Urinary bladder (tissue), 4 donors: ENCODE results near the gene HHATL. TPM values are rescaled to one million over a fixed set of nuclear protein-coding genes. Genes with fewer than 3 reads are reported as not detected.

Source experiments
- DNase-seq: peaks from one replicate; pipeline ENCODE4 v3.0.0-alpha.2; 2015; ENCODE audit errors: extremely low spot score
- H3K27ac ChIP-seq: one replicate; pipeline ENCODE4 v1.5.1; 2013; ENCODE audit warnings: low read depth, mild to moderate bottlenecking, moderate library complexity
- H3K36me3 ChIP-seq: one replicate; pipeline ENCODE4 v1.6.1; 2013; ENCODE audit warnings: mild to moderate bottlenecking, moderate library complexity; ENCODE audit not compliant: insufficient read depth
- H3K4me1 ChIP-seq: one replicate; pipeline ENCODE4 v1.6.1; 2013; ENCODE audit warnings: mild to moderate bottlenecking, moderate library complexity; ENCODE audit not compliant: insufficient read depth
- H3K4me3 ChIP-seq: one replicate; pipeline ENCODE4 v1.5.1; 2013; ENCODE audit warnings: low read depth, low read length
- WGBS: extraction: QIAGEN DNeasy Blood & Tissue Kit; methylation state at CpG from one replicate; pipeline ENCODE4 v1.1.7; 2013; 5-methylcytosine and 5-hydroxymethylcytosine counted together
- polyA plus RNA-seq: library from polyadenylated mRNA; stranded (reverse); fragments of 200-250 nt; gene quantifications from one replicate; pipeline ENCODE4 v1.2.3, GENCODE V29; 2013
- total RNA-seq: library from RNA; depleted of rRNA; stranded (reverse); fragments of >200 nt; gene quantifications from one replicate; pipeline ENCODE4 v1.2.3, GENCODE V29; 2014
- donor health status: healthy with polysubstance abuse.
- donor health status: healthy.

HHATL gene
- total and polyA plus RNA-seq, 2 donors: 0.08 to 0.69 TPM

- Histone ChIP-seq H3K4me3 (no peak overlapping the region), H3K4me1 (no peaks in the 10 kb centered on the region), H3K27ac (no peak overlapping the region), H3K36me3 (no peaks in the 10 kb centered on the region)
- DNase-seq: no peak
- WGBS: 85% methylated on average over 17 of the region's 17 CpGs
These were observed 9.7 kb downstream of the HHATL start for GRCh38 chr3:42692667-42693529.

DNA sequence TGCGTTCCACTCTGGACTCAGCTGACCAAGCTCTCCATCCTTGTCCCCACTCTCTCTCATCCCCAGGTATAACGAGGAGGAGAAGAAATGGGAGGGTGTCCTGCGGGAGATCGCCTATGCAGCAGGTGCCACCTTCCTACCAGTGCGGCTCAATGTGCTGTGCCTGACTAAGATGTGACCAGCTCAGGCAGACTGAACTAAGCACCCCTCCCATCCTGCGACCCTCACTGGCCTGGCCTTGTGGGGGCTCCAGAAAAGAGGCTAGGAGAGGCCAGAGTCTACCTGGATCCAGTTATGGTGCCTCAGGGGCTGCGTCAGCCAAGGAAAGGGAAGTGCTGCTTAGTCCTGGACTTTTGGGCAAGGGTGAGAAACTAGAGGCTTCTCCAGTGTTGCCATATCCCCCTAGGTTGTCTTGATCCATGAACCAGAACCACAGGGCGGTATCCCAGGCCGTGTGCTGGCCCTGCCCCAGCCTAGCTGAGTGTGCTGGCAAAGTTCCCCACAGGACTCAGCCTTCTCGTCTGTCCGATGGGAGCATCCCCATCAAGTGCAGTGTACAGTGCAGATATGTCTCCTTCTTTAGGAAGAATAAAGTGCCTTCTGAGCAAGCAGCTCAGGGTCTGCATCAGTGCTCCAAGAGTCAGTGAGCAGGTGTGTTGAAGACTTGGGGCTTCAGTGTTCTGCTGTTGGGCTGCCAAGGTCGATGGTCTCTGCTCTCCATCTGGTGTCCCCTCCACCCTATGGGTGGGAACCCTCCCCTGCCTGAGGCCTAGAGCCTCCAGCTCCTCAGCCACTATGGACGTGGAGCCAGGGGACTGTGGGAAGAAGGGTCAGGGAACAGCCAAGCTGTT, 10.6 kb downstream of the HHATL start:
- WGBS: 77% methylated on average over 13 of the region's 13 CpGs
- Histone ChIP-seq H3K27ac (no peak overlapping the region), H3K36me3 (no peaks in the 10 kb centered on the region), H3K4me3 (no peak overlapping the region), H3K4me1 (no peaks in the 10 kb centered on the region)
- DNase-seq: no peak

GRCh38 chr3:42690766-42691680, 11.6 kb downstream of the HHATL start:
- Histone ChIP-seq H3K27ac (no peak overlapping the region), H3K36me3 (no peaks in the 10 kb centered on the region), H3K4me1 (no peaks in the 10 kb centered on the region), H3K4me3 (no peak overlapping the region)
- 74% methylated on average over 10 of the region's 10 CpGs for WGBS
- no peak for DNase-seq

GRCh38 chr3:42690191-42690590, 12.4 kb downstream of the HHATL start:
- 77% methylated on average over 7 of the region's 7 CpGs for WGBS
- no peaks in the 10 kb centered on the region for H3K4me1 ChIP-seq

DNA sequence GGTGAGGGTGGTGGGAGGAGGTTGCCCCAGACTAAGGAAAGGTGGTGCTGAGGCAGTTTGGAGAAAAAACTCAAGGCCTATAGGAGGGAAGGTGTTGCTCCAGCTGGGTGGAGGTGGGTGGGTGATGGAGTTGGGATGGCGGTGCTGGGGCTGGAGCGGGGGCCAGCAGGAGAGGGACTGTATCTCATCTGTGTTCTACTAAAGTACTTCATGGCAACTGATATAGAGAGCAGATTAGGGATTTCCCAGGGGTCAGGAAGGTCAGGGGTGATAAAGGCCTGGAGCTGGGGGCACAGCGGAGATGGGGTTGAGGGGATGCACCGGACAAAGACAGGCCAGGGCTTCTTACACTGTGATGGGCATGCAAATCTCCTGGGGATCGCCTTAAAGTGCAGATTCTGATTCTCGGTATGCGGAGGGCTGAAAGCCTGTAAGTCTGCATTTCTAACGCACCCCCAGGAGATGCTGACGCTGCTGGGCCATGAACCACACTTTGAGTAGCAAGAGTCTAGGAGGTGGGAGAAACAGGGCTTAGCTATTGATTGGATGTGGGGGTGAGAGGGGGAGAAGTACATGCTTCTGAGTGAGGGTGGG, 13.1 kb downstream of the HHATL start:
- 64% methylated on average over 9 of the region's 9 CpGs for WGBS
- DNase-seq: no peak
- Histone ChIP-seq H3K4me1 (no peaks in the 10 kb centered on the region), H3K36me3 (no peaks in the 10 kb centered on the region), H3K4me3 (no peak overlapping the region), H3K27ac (no peak overlapping the region)

More at GRCh38 chr3:42690191-42690590, 12.4 kb downstream of the HHATL start:
- no peaks in the 10 kb centered on the region for H3K36me3 ChIP-seq
- H3K4me3 ChIP-seq: no peak overlapping the region
- DNase-seq: no peak
- no peak overlapping the region for H3K27ac ChIP-seq

- DNase-seq: no peak
- WGBS: 87% methylated on average over 22 of the region's 22 CpGs
- H3K4me1 ChIP-seq: no peaks in the 10 kb centered on the region
- no peak overlapping the region for H3K4me3 ChIP-seq
- no peak overlapping the region for H3K27ac ChIP-seq
- no peaks in the 10 kb centered on the region for H3K36me3 ChIP-seq
These were observed 13.8 kb downstream of the HHATL start for GRCh38 chr3:42688487-42689420.

DNA sequence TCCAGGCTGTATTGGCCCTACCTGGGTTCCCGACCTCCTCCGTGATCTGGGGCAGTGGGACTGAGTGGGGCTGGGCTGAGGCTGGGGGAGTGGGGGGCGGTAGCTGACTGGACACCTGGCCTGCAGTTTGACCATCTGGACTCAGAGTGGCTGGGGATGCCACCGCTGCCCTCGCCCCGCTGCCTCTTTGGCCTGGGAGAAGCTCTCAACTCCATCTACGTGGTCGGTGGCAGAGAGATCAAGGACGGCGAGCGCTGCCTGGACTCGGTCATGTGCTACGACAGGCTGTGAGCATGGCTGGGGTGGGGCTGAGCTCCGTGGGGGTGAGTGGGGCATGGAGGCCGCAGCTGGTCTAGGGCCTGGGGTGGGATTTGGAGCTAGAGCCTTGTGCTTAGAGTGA, 14.6 kb downstream of the HHATL start:
- no peak overlapping the region for H3K27ac ChIP-seq
- no peaks in the 10 kb centered on the region for H3K4me1 ChIP-seq
- H3K4me3 ChIP-seq: no peak overlapping the region
- DNase-seq: no peak
- no peaks in the 10 kb centered on the region for H3K36me3 ChIP-seq
- WGBS: 90% methylated on average over 15 of the region's 15 CpGs

DNA sequence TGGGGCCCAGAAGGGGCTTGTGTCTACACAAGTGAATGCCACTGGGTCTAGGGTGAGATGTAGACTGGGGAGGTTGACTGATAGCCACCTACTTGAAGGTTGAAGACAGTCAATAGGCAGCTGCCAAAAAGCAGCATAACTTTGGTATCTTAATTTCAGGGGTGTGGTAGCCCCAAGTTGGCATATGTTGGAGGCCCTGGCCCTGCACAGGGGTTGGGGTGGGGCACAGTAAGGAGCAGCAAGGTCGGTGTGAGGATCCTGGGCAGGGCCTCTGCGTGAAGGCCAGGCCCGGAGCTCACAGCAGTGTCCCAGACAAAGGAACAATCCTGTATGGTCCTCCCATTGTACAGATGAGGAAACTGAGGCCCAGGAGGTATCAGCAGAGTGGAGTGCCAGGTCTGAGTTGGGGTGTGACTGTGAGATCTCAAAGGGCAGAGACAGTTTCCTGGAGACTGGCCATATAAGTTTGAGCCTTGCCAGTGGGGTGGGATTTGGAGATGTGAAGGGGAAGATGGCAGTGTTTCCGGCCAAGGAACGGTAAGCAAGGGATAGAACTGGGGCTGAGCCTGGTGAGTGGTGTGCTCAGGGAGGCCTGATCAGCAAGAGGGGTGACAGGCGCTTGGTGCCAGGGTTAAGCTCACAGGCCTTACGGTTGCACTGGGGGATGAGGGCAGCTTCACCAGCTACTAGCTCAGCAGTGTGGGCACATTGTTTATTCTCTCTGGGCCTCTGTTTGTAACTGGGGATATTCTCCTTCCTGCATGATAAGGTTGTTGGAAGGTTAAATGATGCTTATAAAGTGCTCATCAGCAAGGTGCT, 15.6 kb downstream of the HHATL start:
- DNase-seq: no peak
- Histone ChIP-seq H3K27ac (no peak overlapping the region), H3K36me3 (no peaks in the 10 kb centered on the region), H3K4me1 (no peaks in the 10 kb centered on the region), H3K4me3 (no peak overlapping the region)
- 88% methylated on average over 7 of the region's 7 CpGs for WGBS

- DNase-seq: no peak
- 44% methylated on average over 80 of the region's 80 CpGs for WGBS
These were observed 16.4 kb downstream of the HHATL start for GRCh38 chr3:42685891-42686820.

DNA sequence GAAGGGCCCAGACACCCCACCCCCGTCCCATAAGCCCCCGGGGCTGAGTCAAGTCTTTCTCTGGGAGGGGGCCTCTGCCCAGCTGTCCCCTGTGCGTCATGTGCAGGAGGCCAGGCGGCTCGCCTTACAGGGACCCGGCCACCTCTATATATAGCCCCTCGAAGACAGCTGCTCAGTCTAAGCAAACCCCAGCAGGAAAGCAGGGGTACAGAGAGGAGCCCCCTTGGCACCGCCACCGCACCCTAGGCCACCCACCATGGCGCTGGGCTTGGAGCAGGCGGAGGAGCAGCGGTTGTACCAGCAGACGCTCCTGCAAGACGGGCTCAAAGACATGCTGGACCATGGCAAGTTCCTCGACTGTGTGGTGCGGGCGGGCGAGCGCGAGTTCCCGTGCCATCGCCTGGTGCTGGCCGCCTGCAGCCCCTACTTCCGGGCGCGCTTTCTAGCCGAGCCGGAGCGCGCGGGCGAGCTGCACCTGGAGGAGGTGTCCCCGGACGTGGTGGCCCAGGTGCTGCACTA, 17.2 kb downstream of the HHATL start, which contains the start of gene KLHL40:
Gene KLHL40 (plus strand): TSS at position 175 of the 519 bp plus-strand sequence. CDS start 82 bp downstream, at position 257.
- no peaks in the 10 kb centered on the region for H3K36me3 ChIP-seq
- WGBS: 59% methylated on average over 34 of the region's 34 CpGs
- DNase-seq: no peak
- H3K4me1 ChIP-seq: no peaks in the 10 kb centered on the region
- H3K4me3 ChIP-seq: no peak within 1 kb of the TSS
- H3K27ac ChIP-seq: no peak within 1 kb of the TSS

More at GRCh38 chr3:42685891-42686820, 16.4 kb downstream of the HHATL start:
- H3K36me3 ChIP-seq: no peaks in the 10 kb centered on the region
- no peaks in the 10 kb centered on the region for H3K4me1 ChIP-seq
- no peak overlapping the region for H3K27ac ChIP-seq
- H3K4me3 ChIP-seq: no peak overlapping the region
